SU-DHL-6 (cell line): ENCODE results near the gene MORC1.

Experiments used
- H2AFZ ChIP-seq: fragments of 200-600 bp; sonication (generic); 2 replicates; pipeline ENCODE4 v1.6.1; 2014; ENCODE audit warnings: low read depth, mild to moderate bottlenecking, moderate library complexity, mixed read lengths, antibody characterized with exemption, low read length; ENCODE audit not compliant: severe bottlenecking
- H3F3A ChIP-seq: fragments of 200-600 bp; shearing (Covaris generic); 2 replicates; pipeline ENCODE4 v1.6.0; 2016; ENCODE audit warnings: antibody characterized with exemption, mild to moderate bottlenecking; ENCODE audit not compliant: insufficient read depth
- H3K27ac ChIP-seq: fragments of 200-600 bp; sonication (generic); 2 replicates; pipeline ENCODE4 v1.5.1; 2016; ENCODE audit warnings: low read depth, mild to moderate bottlenecking, low read length, moderate library complexity, mixed read lengths
- H3K27me3 ChIP-seq: fragments of 200-600 bp; sonication (generic), shearing (Covaris generic); 2 replicates; pipeline ENCODE4 v1.6.0; 2014; ENCODE audit warnings: mild to moderate bottlenecking, low read length
- H3K36me3 ChIP-seq: fragments of 200-600 bp; sonication (generic); 2 replicates; pipeline ENCODE4 v1.6.1; 2014; ENCODE audit warnings: mild to moderate bottlenecking, low read length, mixed read lengths
- H3K4me2 ChIP-seq: fragments of 300-600, 200-600 bp; shearing (Covaris generic), sonication (generic); 2 replicates; pipeline ENCODE4 v1.6.0; 2014; ENCODE audit warnings: low read length, low read depth, mild to moderate bottlenecking; ENCODE audit not compliant: poor library complexity, severe bottlenecking
- H3K4me3 ChIP-seq: fragments of 200-600 bp; sonication (generic); 2 replicates; pipeline ENCODE4 v1.5.1; 2014; ENCODE audit warnings: antibody characterized with exemption, low read length, mild to moderate bottlenecking, mixed read lengths; ENCODE audit not compliant: insufficient read depth, poor library complexity, severe bottlenecking
- H3K79me2 ChIP-seq: fragments of 200-600 bp; sonication (generic); 2 replicates; pipeline ENCODE4 v1.6.1; 2014; ENCODE audit warnings: mild to moderate bottlenecking, low read length, moderate library complexity; ENCODE audit not compliant: insufficient read depth
- H3K9ac ChIP-seq: fragments of 200-600 bp; sonication (generic); 2 replicates; pipeline ENCODE4 v1.7.0; 2014; ENCODE audit warnings: mild to moderate bottlenecking, low read length
- H3K9me2 ChIP-seq: fragments of 200-600 bp; sonication (generic); replicated peaks from 2 replicates; pipeline ENCODE4 v1.6.1; 2014; ENCODE audit warnings: low read length; ENCODE audit not compliant: insufficient read depth
- H3K9me3 ChIP-seq: fragments of 200-600 bp; sonication (generic); 2 replicates; pipeline ENCODE4 v1.6.1; 2014; ENCODE audit warnings: low read length, mixed read lengths; ENCODE audit not compliant: insufficient read depth
- H4K20me1 ChIP-seq: fragments of 200-600 bp; sonication (generic); 2 replicates; pipeline ENCODE4 v1.6.1; 2014; ENCODE audit warnings: low read depth, mild to moderate bottlenecking, antibody characterized with exemption, low read length, moderate library complexity, mixed read lengths
- EZH2phosphoT487 ChIP-seq: fragments of 200-600 bp; sonication (generic), shearing (Covaris generic); conservative IDR thresholded peaks from 2 replicates; pipeline ENCODE4 v1.6.1; 2018; ENCODE audit warnings: mild to moderate bottlenecking, antibody characterized with exemption, low read length, moderate library complexity, mixed read lengths
- TF ChIP-seq, protein P1 (sequence below): fragments of 200-600 bp; sonication (generic); IDR thresholded peaks from one replicate; pipeline ENCODE4 v1.5.1; 2017; ENCODE audit warnings: antibody characterized with exemption, mild to moderate bottlenecking, low read length, moderate library complexity; ENCODE audit not compliant: insufficient read depth, poor library complexity, severe bottlenecking

Gene MORC1

DNA sequence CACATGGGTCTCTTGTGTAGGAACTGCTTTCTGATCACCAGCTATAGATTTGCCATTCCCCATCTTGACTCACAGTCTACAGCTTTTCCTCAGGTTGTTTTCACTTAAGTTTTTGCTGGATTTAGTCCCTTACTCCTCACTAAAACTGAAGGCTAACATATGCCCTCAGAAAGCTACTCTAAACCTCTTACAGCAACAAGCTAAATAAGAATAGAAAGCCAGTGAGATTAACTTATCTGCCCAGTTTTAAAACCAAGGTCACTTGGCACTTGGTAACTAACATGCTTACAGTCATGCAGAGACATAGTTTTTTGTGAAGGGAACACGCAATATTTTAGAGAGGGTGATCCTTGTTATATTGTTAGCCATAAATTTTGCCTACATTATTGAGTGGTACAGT lies 164.2 kb downstream of the MORC1 start, which contains the start of gene GUCA1C:
Gene GUCA1C (minus strand): TSS at position 180 of the 400 bp plus-strand sequence. CDS start 117 bp downstream, at position 63.
- no peak within 1 kb of the TSS for H3K4me2 ChIP-seq
- H3K27me3 ChIP-seq, result no peaks in the 10 kb centered on the region
- H3K9me3 ChIP-seq, result no peaks in the 10 kb centered on the region
- H3K9me2 ChIP-seq, result no peaks in the 10 kb centered on the region
- no peaks in the 10 kb centered on the region for H3K36me3 ChIP-seq
- H4K20me1 ChIP-seq, result no peaks in the 10 kb centered on the region
- H3K27ac ChIP-seq, result no peak within 1 kb of the TSS
- H3K4me3 ChIP-seq, result no peak within 1 kb of the TSS
- H3F3A ChIP-seq, result no peaks in the 10 kb centered on the region
- H3K79me2 ChIP-seq, result no peaks in the 10 kb centered on the region
- H2AFZ ChIP-seq, result no peak within 1 kb of the TSS
- TF ChIP-seq, protein P1, sequence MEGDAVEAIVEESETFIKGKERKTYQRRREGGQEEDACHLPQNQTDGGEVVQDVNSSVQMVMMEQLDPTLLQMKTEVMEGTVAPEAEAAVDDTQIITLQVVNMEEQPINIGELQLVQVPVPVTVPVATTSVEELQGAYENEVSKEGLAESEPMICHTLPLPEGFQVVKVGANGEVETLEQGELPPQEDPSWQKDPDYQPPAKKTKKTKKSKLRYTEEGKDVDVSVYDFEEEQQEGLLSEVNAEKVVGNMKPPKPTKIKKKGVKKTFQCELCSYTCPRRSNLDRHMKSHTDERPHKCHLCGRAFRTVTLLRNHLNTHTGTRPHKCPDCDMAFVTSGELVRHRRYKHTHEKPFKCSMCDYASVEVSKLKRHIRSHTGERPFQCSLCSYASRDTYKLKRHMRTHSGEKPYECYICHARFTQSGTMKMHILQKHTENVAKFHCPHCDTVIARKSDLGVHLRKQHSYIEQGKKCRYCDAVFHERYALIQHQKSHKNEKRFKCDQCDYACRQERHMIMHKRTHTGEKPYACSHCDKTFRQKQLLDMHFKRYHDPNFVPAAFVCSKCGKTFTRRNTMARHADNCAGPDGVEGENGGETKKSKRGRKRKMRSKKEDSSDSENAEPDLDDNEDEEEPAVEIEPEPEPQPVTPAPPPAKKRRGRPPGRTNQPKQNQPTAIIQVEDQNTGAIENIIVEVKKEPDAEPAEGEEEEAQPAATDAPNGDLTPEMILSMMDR, result no peak
- no peak for TF ChIP-seq EZH2phosphoT487
- no peak within 1 kb of the TSS for H3K9ac ChIP-seq

- Histone ChIP-seq H3K79me2 (no peaks in the 10 kb centered on the region), H3K4me2 (no peak overlapping the region), H3K4me3 (no peak overlapping the region), H3K27ac (no peak overlapping the region), H3K9me3 (no peaks in the 10 kb centered on the region), H3K9me2 (no peaks in the 10 kb centered on the region), H3F3A (no peaks in the 10 kb centered on the region), H4K20me1 (no peaks in the 10 kb centered on the region), H2AFZ (no peak overlapping the region), H3K9ac (no peak overlapping the region), H3K27me3 (no peaks in the 10 kb centered on the region), H3K36me3 (no peaks in the 10 kb centered on the region)
- TF ChIP-seq EZH2phosphoT487, result no peak
- TF ChIP-seq, protein P1, result no peak
Observed at GRCh38 chr3:108953210-108953609, 164.7 kb downstream of the MORC1 start.

DNA sequence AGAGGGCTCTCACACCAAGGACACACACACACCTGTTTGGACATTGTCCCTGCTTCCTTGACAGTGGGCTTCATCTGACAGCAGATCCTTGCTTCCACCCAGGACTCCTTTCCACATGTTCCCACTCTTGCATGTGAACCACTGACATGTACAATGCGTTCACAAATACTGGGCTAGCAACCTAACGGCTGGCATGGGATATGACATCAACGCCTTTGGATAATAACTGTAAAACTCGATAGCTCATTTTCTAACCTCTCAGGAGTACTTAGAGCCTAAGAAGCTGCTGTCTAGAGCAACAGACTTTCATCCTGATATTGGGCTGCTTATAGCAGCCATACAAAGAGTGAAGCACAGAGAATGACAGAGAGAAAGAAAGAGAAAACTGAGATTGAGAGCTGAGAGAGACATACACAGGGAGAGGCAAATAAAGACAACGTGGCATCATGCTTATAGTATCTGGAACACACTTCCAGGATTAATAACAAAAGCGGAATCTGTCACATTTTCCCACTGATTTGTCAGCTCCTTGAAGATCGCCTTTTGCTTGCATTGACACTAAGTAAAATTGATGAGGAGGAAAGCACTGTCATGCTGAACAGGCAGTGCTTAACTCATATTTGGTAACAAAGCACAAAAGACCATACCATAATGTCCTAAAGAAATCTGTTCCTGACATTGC lies 166.0 kb downstream of the MORC1 start:
- Histone ChIP-seq H3K9me3 (no peaks in the 10 kb centered on the region), H3K4me2 (no peak overlapping the region), H3K79me2 (no peaks in the 10 kb centered on the region), H3K27me3 (no peaks in the 10 kb centered on the region), H2AFZ (no peak overlapping the region), H3F3A (no peaks in the 10 kb centered on the region), H4K20me1 (no peaks in the 10 kb centered on the region), H3K9ac (no peak overlapping the region), H3K9me2 (no peaks in the 10 kb centered on the region), H3K4me3 (no peak overlapping the region), H3K36me3 (no peaks in the 10 kb centered on the region), H3K27ac (no peak overlapping the region)
- TF ChIP-seq EZH2phosphoT487, result no peak
- TF ChIP-seq, protein P1, result no peak
